HG03342 (cell line): Measurements from ENCODE around the gene MAPK12.

ENCODE experiments used
- ATAC-seq: cut with Tn5 transposase; IDR thresholded peaks from one replicate; pipeline ENCODE4 v1.9.1; 2021; ENCODE audit warnings: mild to moderate bottlenecking, moderate library complexity; ENCODE audit not compliant: unreplicated experiment

Gene MAPK12

DNA sequence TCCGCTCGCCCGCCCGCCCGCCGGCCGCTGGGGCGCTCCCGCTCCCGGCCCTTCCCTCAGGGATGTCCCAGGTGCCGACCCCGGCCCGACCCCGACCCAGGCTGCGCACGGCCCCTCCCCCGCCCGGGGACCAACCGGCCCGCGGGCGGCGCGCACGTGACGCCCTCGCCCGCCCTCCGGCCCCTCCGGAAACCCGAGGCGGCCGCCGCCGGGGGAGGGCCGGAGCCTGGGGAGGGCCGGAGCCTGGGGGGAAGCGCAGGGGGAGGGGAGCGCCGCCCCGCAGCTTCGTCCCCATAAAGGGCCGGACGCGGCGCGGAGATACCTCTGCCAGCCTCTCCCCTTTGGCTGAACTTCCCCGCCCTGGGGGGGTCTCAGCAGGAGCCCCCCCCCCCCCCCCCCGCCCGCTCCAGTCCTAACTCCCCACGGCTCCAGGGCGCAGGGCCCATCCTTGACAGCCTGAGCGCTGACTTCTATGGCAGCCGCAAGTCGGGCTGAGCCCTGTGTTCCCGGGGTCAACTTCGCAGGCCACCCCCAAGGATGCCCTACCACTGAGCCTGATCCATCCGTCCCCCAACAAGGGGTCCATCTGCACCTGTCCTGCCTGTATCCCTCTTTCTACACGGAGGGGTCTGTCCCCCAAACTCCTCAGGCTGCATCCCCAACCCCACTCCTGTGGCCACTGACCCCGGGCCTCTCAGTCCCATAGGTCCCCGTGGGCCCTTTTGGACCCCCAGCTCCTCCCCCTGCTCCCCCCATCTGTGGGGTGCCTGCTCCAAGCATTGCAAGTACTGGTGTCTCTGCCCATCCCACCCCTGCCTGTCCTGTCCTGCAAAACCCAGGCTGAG, at the start of gene MAPK12:
TSS of gene MAPK12 (minus strand) at position 69 of the 845 bp plus-strand sequence. CDS start 174 bp downstream, outside the sequence.
- no peak for ATAC-seq

DNA sequence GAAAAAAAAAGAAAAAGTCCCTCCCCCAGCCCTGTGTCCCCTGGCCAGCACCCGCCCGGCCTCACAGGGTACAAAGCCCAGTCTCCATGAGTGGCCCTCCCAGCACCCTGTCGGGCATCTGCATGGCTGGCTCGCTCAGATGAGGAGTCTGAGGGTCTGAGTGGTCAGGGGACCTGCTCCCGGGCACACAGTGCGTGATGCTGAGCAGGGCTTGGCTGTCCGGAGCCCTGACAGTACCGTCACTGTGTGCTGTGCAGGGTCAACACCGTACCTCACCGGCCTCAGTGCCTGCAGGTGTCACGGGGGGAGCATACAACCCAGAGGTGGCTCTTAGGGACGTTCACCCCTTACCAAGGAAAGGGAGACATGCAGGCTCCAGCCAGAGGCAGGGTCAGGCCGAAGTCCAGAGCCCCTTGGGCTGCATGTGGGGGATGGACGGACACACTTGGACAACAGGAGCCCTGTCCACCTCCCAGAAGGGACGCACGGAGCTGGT, 49.5 kb upstream of the MAPK12 start:
- ATAC-seq, result no peak

DNA sequence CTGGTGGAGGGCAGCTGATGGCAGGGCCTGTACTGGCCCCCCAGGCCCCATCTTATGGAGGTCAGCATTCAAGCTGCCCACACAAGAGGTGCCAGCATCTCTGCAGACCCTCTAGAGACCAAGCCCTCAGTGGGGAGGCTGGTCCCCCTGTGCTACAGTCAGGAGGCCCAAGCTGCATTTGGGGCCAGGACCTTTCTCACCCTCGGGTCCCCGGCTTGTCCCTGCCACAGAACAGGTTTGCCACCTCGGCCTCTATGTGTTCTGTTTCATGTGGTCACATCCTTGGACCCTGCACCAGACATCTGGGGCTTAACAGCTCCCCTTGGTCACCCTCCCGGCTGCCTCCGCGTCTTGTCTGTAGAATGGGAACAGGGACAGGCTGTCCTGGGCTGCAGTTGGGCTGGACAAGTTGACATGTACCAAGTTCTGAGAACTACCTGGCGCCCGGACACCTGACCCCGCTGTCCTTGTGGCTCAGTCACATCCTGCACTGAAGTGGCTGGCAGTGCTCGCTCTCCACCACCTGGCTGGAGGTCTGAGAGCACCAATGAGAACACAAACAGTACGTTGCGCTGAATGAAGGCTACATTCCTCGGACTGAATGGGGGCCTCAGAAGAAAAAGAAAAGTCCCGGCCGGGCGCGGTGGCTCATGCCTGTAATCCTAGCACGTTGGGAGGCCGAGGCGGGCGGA, 48.7 kb upstream of the MAPK12 start:
- no peak for ATAC-seq

DNA sequence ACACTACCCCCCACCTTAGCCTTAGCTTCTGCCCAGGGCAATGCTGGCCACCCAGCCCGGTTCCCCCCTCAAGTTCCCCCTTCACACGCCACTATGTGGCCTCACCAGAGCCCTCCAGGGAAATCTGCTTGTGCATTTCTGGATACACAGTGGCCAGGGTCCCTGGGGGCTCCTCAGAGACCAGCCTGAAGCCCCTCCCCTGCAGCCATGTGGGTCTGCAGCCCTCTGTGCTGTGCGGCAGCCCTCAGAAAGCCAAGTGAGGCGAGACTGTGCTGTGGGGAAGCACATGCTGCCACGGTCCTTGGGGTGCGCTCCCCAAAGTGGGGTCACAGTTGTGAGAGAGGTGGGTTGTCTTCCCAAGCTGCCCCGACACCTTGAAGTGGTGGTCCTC, 48.1 kb upstream of the MAPK12 start:
- ATAC-seq, result no peak

DNA sequence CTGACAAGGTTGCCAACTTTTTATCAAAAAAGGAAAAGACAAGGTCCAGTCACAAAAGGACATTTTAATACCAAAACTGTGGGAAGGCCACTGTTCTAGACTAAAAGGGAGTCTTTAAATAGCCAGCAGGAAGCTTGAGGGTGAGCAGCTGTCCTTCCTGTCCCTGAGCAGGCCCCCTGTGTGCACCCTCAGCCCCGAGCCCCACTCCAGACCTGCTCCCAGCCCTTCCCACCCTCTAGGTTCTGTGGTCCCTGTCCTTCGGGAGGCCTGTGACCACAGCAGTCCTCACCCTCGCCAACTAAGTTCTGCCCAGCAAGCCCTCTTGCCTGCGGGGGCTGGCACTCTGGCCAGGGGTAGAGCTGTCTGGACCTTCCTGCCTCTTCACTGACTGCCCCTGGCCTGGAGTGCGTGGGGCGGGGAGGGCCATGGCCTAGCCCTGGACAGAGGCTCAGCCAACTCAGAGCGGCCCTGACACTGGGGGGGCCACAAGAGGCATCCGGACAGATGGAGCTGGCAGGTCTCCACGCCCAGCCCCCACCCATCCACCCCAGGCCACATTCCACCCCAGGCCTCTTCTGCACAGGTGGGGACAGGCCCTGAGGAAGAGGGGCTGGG, 47.6 kb upstream of the MAPK12 start:
- no peak for ATAC-seq

DNA sequence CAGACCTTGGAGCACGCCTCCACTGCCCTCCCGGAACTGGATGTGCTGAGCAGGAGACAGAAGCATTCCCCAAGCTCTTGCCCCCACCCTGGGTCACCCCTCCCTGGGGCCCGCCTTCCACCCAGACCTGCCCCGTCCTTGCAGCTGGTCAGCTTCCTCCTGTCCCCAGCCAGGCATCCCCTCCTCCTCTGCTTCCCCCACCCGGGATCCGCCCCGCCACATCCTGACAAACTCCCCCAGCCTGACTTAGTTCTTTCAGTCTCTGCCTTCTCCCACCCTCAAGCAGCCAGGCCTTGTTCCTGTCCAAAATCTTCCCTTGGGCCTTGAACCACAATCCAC, 47.1 kb upstream of the MAPK12 start:
- no peak for ATAC-seq

DNA sequence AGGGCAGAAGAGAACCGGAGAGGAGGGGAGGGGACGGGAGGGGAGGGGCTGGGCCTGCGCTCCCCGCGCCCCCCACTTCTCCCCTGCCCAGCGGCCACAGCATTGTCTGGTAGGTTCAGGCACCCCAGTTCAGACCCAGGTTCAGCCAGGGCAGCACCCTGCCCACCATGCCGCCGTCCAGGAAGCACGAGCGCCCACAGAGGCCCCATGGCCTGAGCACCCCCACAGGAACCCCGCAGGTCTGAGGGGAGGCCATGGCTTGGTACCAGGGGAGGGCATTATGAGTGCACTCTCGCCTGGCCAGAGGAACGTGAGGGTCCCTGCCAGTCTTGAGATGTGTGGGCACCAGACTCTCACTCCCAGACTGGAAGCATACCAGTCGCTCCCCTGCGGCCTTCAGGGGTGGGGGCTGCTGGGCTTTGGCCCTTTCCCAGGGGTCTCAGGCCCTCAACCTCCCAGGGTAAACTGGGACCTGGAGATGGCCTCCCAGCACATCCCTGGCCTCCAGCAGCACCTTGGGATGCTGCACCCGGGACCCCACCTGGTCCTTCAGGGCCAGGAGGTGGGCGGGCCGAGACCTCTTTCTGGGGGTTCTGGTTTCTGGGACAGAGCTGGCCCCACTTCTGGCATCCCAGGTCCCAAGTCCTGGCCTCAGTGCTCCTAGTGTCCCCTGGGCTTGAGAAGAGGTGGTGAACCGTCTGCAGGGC, 46.6 kb upstream of the MAPK12 start:
- no peak for ATAC-seq

DNA sequence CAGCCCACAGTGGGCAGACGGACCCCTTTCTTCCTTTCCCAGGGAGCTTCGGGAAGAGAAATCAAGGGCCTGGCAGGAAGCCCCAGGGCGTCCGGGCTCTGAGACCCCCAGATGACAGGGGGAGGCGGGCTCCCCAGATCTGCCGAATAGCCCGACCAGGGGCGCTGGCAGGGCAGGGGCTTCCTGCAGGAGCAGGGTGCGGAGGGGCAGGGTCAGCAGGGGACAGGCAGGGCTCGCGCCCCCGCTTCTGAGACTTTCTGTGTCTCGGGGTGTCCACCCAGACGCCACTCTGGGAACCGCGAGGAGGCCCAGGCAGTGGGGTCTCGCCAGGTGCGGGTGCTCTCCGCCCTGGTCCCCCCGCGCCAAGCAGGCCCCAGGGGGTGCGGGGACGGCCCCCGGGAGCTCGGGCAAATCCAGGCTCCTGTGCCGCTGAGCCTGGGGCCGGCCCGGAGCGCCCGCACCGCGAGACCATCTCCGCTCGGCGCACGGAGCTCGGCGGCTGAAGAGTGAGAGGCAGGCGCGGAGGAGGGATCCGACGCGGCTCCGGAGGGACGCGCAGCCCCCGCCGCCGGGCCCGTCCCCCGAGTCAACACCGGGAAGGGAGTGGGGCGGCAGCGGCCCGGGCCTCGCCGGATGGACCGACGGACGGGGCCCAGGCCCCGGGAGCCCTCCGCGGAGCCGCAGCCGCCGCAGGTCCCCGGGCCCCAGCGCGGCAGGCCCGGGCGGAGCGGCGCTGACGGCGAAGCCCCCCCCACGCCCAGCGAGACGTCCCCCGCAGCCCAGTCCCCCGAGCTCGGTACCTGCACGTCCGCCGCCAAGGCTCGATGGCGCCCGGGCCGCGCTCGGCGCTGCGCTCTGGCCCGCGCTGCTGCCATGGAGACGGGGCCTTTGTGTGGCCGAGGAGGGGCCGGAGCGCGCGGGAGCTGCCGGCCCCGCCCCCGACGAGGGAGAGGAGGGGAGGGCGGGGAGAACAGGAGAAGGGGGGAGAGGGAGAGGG, 45.6 kb upstream of the MAPK12 start, which contains the start of gene PLXNB2:
TSS of gene PLXNB2 (minus strand) at position 894 of the 997 bp plus-strand sequence. CDS start 17,062 bp downstream, outside the sequence.
- ATAC-seq, result no peak

DNA sequence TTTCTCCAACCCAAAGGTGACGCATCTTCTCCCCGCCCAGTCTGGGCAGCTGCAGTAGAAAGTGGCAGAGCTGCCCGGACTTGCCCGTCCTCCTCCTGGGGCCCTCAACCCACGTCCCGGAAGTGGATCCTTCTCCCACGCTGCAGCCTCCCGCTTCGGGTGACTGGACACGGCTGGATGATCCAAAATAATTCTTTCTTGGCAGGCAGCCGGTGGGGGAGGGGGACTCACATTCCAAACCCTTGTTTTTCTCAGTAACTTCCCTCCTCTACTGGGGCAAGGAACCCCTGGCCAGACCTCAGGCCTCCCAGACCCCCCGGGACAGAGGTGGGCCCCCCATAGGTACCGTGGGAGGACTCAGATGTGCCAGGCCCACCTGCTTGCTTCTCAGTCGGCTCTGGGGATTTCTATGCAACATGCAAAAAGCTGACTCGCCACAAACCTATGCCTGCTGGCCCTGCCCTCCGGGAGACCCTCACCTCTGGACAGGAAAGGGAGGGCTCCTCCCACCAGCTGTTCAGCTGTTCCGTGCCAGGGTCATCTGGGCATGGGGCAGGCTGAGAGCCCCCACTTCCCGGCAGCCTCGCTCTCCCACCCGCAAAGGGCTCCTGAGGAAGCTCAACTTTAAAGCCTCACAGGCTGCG, 44.6 kb upstream of the MAPK12 start:
- no peak for ATAC-seq

DNA sequence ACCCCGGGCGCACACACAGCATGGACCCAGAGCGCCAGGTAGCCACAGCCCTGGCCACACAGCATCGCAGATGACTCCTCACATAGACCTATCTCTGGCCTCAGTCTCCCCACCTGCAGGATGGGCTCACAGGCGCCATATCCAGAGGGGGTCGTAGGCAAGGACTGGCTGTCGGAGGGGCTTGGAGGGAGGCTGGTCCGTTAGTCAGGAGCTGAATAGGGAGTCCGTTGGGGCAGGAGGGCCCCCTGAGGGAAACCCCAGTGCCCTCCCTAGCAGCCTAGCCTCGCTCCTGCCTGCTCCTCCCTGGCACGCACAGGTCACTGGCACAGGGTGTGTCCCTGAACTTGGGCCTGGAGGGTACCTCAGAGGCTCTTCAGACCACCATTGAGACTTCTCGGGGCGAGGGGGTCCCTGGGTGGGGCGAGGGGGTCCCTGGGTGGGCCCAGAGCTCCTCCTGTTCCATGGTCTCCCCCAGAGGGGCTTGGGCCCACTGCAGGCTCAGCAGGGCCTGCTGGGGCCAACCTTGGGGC, 44.0 kb upstream of the MAPK12 start:
- ATAC-seq, result no peak

DNA sequence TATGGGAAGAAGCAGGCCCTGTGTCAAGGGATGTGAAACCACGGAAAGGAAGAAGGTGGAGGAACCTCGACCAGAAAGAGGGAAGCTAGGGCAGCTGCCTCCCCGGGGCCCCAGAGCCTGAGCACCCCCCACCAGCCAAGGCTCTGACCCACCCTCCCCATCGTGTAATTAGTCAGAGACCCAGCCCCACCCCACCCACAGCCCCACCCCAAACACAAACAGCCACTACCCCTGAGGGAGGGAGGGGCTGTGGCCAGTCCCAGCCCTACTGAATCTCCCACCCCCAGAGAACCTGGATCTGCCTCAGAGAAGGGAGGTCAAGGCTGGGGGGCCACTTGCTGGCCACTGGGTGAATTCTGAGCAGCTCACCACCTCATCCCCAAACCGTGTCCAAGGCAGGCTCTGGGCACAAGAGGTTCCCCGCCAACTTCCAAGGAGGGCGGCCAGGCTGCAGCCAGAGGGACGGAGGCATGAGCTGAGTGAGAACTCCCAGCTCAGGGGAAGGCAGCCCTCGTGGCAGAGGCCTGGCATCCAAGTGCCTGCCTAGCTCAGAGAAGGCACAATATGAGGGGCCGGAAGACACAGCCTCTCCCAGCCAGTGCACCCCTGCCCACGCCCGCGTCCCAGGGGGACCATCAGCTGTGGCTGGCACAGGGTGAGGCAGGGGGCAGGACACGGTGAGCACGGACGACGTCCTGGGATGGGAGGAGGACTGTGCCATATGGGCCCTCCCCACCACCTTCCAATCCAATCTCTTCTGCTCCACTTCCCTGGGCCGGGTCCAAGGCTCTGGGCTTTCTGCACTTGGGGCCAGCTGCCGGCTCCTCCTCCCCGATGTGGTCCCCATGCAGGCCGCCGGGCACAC, 43.3 kb upstream of the MAPK12 start:
- ATAC-seq, result no peak

DNA sequence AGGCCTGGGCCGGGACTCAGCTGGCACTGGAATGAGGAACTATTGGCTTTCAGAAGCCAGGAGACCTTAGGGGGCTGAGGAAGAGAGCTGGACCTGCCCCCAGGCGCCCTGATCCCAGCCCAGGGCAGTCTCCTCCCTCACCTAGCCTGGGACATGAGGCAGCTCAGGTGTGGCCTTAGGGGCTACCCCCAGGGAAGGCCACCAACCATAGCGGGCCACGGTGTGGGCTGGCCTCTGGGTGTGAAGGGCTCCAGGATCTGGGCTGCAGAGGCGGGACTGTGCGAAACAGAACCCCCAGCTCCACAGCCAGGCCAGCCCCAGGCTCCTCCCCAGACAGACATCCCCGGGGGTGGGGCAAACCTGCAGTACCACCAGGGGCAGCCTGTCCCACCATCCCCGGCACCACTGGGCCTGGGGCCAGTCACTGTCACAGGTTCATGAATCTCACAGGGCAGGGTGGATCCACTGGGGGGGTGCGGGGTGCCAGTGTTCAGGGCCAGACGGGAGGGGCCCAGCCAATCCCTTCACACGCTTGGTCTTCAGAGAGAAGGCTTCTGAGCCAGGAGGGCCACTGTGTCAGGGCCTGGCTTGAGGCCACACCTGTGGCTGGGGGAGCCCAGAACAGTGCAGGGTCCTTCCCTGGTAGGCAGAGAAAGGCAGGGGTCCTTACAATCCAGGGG, 42.5 kb upstream of the MAPK12 start:
- no peak for ATAC-seq

DNA sequence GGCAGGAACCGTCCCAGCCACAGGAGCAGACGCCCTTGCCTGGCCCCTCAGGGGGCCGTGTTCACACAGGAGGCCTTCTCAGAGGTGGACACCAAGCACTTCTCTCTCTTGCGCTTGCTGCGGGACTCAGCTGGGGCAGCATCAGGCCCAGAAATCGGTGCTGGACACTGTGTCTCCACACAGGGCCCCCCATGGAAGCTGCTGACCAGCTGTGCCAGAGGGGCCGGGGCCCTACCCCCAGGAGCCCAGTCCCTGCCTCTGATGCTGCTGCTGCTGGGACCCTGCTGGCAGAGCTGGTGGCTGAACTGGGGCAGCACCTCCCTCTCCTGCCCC, 42.0 kb upstream of the MAPK12 start:
- ATAC-seq, result no peak

DNA sequence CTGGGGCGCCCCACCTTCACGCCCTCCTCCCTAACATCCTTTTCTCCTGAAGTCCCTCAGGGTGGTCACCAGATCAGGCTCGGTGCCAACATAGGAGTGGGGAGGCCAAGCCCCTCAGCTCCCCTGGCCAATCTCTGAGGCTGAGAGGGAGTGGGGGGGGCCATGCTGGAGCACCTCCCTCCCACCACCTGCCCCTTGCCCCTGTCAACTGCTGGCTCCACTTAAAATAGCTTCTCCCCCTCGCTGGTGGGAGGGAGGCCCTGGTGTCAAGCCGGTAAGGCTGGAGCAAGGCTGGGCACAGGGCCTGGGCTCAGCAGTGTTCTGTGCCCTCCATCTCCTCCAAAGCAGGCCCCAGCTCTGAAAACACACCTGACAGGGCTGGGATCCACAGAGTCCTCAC, 41.1 kb upstream of the MAPK12 start:
- no peak for ATAC-seq

DNA sequence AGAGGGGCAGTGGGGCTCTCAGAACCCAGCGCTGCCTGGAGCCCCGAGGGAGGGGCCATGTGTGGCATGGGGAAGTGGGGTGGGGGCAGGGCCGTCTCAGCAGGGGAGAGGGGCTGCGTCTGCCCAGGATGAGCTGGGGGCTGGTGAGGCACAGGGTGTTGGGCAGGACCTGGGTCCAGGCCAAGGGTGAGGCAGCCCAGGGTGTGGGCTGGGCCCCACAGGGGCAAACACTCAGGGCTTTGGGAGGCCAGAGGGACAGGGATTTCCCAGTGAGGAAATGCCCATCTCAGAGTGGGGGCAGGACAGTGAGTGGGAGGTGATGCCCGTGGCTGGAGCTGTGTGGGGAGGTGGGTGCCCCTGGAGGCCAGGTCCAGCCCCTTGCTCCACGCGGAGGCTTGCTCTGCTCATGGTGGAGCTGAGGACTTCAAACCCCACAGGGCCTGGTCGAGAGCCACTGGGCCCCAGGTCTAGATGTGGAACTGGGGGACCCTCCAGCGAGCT, 40.6 kb upstream of the MAPK12 start:
- no peak for ATAC-seq

DNA sequence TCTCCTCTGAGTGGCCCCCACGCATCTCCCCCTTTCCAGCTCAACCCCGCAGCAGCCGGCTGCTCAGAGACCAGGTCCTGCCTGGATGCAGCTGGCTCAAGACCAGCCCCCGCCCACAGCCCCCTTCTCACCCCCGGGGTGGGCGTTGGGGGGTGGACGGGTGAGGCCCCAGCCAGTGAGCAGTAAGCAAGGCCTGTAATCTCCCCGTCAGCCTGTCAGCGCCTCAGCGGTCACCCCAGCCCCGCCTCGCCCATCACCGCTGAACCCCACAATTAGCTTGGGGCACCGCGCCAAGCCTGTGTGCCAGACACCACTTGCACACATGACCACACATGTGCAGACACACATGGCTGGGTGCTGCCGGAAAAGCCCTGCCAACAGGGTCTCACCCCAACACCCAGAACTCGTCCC, 40.1 kb upstream of the MAPK12 start:
- ATAC-seq, result no peak

DNA sequence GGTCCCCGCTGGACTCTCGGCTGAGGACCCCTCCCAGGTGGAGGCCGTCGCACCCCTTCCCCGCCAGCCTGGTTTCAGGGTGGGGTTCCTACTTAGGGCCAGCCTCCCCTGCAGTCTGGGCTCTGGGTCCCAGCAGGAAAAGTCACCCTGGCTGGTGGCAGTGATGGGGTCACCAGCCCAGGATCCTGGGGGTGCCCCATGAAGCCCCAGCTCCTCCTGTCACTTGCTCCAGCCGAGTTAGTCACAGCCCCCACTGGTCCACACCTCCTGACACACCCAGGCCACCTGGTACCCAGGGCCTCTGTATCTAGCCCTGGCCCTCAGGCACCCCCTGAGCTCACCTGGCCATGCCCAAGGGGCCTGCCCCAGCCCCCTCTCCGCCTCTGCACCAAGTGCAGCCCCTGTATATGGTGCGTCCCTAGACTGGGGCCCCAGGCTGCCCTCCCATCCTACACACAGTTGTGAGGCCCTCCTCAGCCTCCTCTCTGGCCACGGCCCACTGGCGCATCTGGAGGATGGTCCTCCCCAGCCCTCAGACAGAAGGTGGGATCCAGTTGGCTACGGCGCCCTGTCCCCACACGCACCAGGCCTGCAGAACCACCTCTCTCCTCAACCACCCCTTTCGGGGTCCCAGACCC, 39.3 kb upstream of the MAPK12 start:
- ATAC-seq, result no peak
